H9 (cell line): ENCODE data around the gene STK10. TPM values are rescaled to one million over a fixed set of nuclear protein-coding genes. Genes with fewer than 3 reads are reported as not detected.

Experiments
- DNase-seq: peaks from one replicate; pipeline ENCODE4 v3.0.0-alpha.2; 2017
- H2AFZ ChIP-seq: one replicate; pipeline ENCODE4 v1.6.1; 2013; ENCODE audit warnings: mild to moderate bottlenecking, low read length, control low read depth, moderate library complexity
- H2AK5ac ChIP-seq: 2 replicates; pipeline ENCODE4 v1.6.1; 2013; ENCODE audit warnings: low read length, control low read depth, mixed read lengths; ENCODE audit not compliant: insufficient read length
- H2BK120ac ChIP-seq: one replicate; pipeline ENCODE4 v1.6.1; 2013; ENCODE audit warnings: low read depth, mild to moderate bottlenecking, low read length, control low read depth, inconsistent platforms; ENCODE audit not compliant: poor library complexity, severe bottlenecking
- H2BK12ac ChIP-seq: 2 replicates; pipeline ENCODE4 v1.6.1; 2013; ENCODE audit warnings: low read length, control low read depth, mixed read lengths, low read depth; ENCODE audit not compliant: insufficient read length
- H2BK15ac ChIP-seq: 2 replicates; pipeline ENCODE4 v1.6.1; 2013; ENCODE audit warnings: low read depth, low read length, control low read depth
- H2BK20ac ChIP-seq: one replicate; pipeline ENCODE4 v1.6.1; 2013; ENCODE audit warnings: low read depth, mild to moderate bottlenecking, low read length, control low read depth, inconsistent platforms; ENCODE audit not compliant: poor library complexity, severe bottlenecking
- H2BK5ac ChIP-seq: 2 replicates; pipeline ENCODE4 v1.6.1; 2013; ENCODE audit warnings: low read length, control low read depth, mixed read lengths; ENCODE audit not compliant: insufficient read length
- H3K14ac ChIP-seq: 2 replicates; pipeline ENCODE4 v1.6.1; 2013; ENCODE audit warnings: low read length, control low read depth; ENCODE audit not compliant: insufficient read depth
- H3K18ac ChIP-seq: 2 replicates; pipeline ENCODE4 v1.6.1; 2013; ENCODE audit warnings: low read depth, mild to moderate bottlenecking, mixed read lengths, low read length, control low read depth; ENCODE audit not compliant: insufficient read length
- H3K23ac ChIP-seq: 2 replicates; pipeline ENCODE4 v1.6.1; 2013; ENCODE audit warnings: low read length, control low read depth, mixed read lengths, low read depth; ENCODE audit not compliant: insufficient read length
- H3K23me2 ChIP-seq: 2 replicates; pipeline ENCODE4 v1.6.1; 2013; ENCODE audit warnings: low read depth, mild to moderate bottlenecking, mixed read lengths, low read length, control low read depth; ENCODE audit not compliant: insufficient read length, poor library complexity, severe bottlenecking
- H3K27ac ChIP-seq: 2 replicates; pipeline ENCODE4 v1.5.1; 2013; ENCODE audit warnings: low read length, control low read depth, mixed read lengths, low read depth; ENCODE audit not compliant: insufficient read length
- H3K27me3 ChIP-seq: 2 replicates; pipeline ENCODE4 v1.6.1; 2013; ENCODE audit warnings: low read length, control low read depth, inconsistent platforms; ENCODE audit not compliant: insufficient read depth
- H3K4ac ChIP-seq: 2 replicates; pipeline ENCODE4 v1.6.1; 2013; ENCODE audit warnings: low read depth, mild to moderate bottlenecking, control low read depth, inconsistent platforms, low read length, moderate library complexity
- H3K4me1 ChIP-seq: 2 replicates; pipeline ENCODE4 v1.6.1; 2013; ENCODE audit warnings: low read length, control low read depth, inconsistent platforms; ENCODE audit not compliant: insufficient read depth
- H3K4me2 ChIP-seq: 2 replicates; pipeline ENCODE4 v1.6.1; 2013; ENCODE audit warnings: low read length, control low read depth, mixed read lengths; ENCODE audit not compliant: insufficient read length, insufficient read depth
- H3K56ac ChIP-seq: 2 replicates; pipeline ENCODE4 v1.6.1; 2013; ENCODE audit warnings: low read depth, mild to moderate bottlenecking, mixed read lengths, low read length, control low read depth; ENCODE audit not compliant: insufficient read length
- H3K79me1 ChIP-seq: 2 replicates; pipeline ENCODE4 v1.6.1; 2013; ENCODE audit warnings: low read depth, mild to moderate bottlenecking, moderate library complexity, low read length, control low read depth, inconsistent platforms; ENCODE audit not compliant: insufficient read depth, poor library complexity, severe bottlenecking
- H3K79me2 ChIP-seq: 2 replicates; pipeline ENCODE4 v1.6.1; 2013; ENCODE audit warnings: low read length, control low read depth, inconsistent platforms; ENCODE audit not compliant: insufficient read depth
- H3K9ac ChIP-seq: 2 replicates; pipeline ENCODE4 v1.6.1; 2013; ENCODE audit warnings: low read length, control low read depth, mixed read lengths; ENCODE audit not compliant: insufficient read length; ENCODE audit errors: extremely low read depth
- H3K9me3 ChIP-seq: one replicate; pipeline ENCODE4 v1.6.1; 2013; ENCODE audit warnings: low read depth, low read length, inconsistent platforms; ENCODE audit not compliant: control insufficient read depth
- H3T11ph ChIP-seq: one replicate; pipeline ENCODE4 v1.6.1; 2013; ENCODE audit warnings: mild to moderate bottlenecking, low read length, control low read depth, inconsistent platforms
- H4K20me1 ChIP-seq: one replicate; pipeline ENCODE4 v1.6.1; 2013; ENCODE audit not compliant: control insufficient read depth, insufficient read length, insufficient read depth
- H4K5ac ChIP-seq: 2 replicates; pipeline ENCODE4 v1.6.1; 2013; ENCODE audit warnings: low read depth, mild to moderate bottlenecking, mixed read lengths, low read length, control low read depth; ENCODE audit not compliant: insufficient read length
- H4K8ac ChIP-seq: replicated peaks from 2 replicates; pipeline ENCODE4 v1.6.1; 2013; ENCODE audit warnings: low read length, control low read depth, mixed read lengths, low read depth; ENCODE audit not compliant: insufficient read length
- H4K91ac ChIP-seq: 2 replicates; pipeline ENCODE4 v1.6.1; 2013; ENCODE audit warnings: low read depth, mild to moderate bottlenecking, moderate library complexity, mixed read lengths, low read length, control low read depth; ENCODE audit not compliant: insufficient read length
- H3K27ac Mint-ChIP-seq, 3 experiments: 2 replicates in 2 of 3; 3 replicates in 1 of 3; pipeline ENCODE4 v1.8.0; 2020 to 2021; ENCODE audit warnings: mixed read lengths in 3 of 3, mild to moderate bottlenecking in 1 of 3, moderate library complexity in 1 of 3
- H3K27me3 Mint-ChIP-seq: 2 replicates; pipeline ENCODE4 v1.8.0; 2021; ENCODE audit warnings: low read depth, mild to moderate bottlenecking, moderate library complexity, mixed read lengths
- H3K36me3 Mint-ChIP-seq, 3 experiments: 2 replicates in 2 of 3; 3 replicates in 1 of 3; pipeline ENCODE4 v1.8.0; 2020 to 2021; ENCODE audit warnings: low read depth in 3 of 3, mixed read lengths in 3 of 3; ENCODE audit not compliant: insufficient read depth in 1 of 3
- H3K4me1 Mint-ChIP-seq, 2 experiments: 2 replicates each; pipeline ENCODE4 v1.8.0; 2020; ENCODE audit warnings: mixed read lengths in 2 of 2
- H3K4me3 Mint-ChIP-seq, 2 experiments: 2 replicates in 1 of 2; 3 replicates in 1 of 2; pipeline ENCODE4 v1.8.0; 2020 to 2021; ENCODE audit warnings: mild to moderate bottlenecking in 2 of 2, mixed read lengths in 2 of 2, moderate library complexity in 1 of 2
- H3K9me3 Mint-ChIP-seq, 2 experiments: 2 replicates in 1 of 2; 3 replicates in 1 of 2; pipeline ENCODE4 v1.8.0; 2020; ENCODE audit warnings: mild to moderate bottlenecking in 2 of 2, mixed read lengths in 2 of 2, moderate library complexity in 1 of 2
- WGBS: extraction: QIAGEN DNeasy Blood & Tissue Kit; methylation state at CpG from one replicate; pipeline ENCODE4 v1.1.7; 2013; ENCODE audit warnings: missing lambda C conversion rate, low lambda C conversion rate, mixed read lengths; ENCODE audit not compliant: insufficient read length; ENCODE audit errors: extremely low coverage; 5-methylcytosine and 5-hydroxymethylcytosine counted together
- total RNA-seq: library from RNA; stranded (reverse); gene quantifications from 2 replicates; pipeline ENCODE4 v1.2.1, GENCODE V29; 2021
- TF ChIP-seq, protein P1 (sequence below): fragments of 200-600 bp; sonication (generic); conservative IDR thresholded peaks from 3 replicates; pipeline ENCODE4 v1.8.0; 2021; ENCODE audit warnings: antibody characterized with exemption, mild to moderate bottlenecking

STK10 gene
- total RNA-seq, 1 experiment from 2014 or later, result 14.6 TPM

DNA sequence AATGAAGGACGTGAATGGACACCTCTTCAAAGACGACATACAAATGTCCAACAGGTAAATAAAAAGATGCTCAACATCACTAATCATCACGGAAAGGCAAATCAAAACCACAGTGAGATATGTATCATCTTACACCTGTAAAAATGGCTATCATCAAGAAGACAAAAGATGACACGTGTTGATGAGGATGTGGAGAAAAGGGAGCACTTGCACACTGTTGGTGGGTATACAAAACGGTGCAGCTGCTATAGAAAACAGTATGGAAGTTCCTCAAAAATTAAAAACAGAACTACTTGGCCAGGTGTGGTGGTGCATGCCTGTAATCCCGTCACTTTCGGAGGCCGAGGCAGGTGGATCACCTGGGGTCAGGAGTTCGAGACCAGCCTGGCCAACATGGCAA lies 47.9 kb downstream of the STK10 start:
- no peaks in the 10 kb centered on the region for H3K79me1 ChIP-seq
- H3K36me3 Mint-ChIP-seq, result peaks cover 0 to 6% (median 0%) of the 10 kb centered on the region in 3 experiments; a peak in 4 of 7 replicates
- H3T11ph ChIP-seq, result no peak overlapping the region
- H2BK12ac ChIP-seq, result no peak overlapping the region
- no peak overlapping the region for H2BK5ac ChIP-seq
- no peak overlapping the region for H3K23ac ChIP-seq
- H2AK5ac ChIP-seq, result no peak overlapping the region
- peaks cover 16 to 18% of the 10 kb centered on the region in 2 experiments for H3K4me1 Mint-ChIP-seq
- no peaks in the 10 kb centered on the region for H4K20me1 ChIP-seq
- no peak overlapping the region for H4K91ac ChIP-seq
- H3K4me1 ChIP-seq, result no peaks in the 10 kb centered on the region
- H2AFZ ChIP-seq, result no peak overlapping the region
- no peak overlapping the region for H3K14ac ChIP-seq
- no peak overlapping the region for H3K9ac ChIP-seq
- H2BK120ac ChIP-seq, result no peak overlapping the region
- H4K5ac ChIP-seq, result no peak overlapping the region
- H3K23me2 ChIP-seq, result no peaks in the 10 kb centered on the region
- peaks cover 8 to 9% of the 10 kb centered on the region in 2 experiments; a peak in 4 of 5 replicates for H3K9me3 Mint-ChIP-seq
- no peaks in the 10 kb centered on the region for H3K27me3 Mint-ChIP-seq
- no peak overlapping the region for H3K4me3 Mint-ChIP-seq
- no peak overlapping the region for H3K18ac ChIP-seq
- no peaks in the 10 kb centered on the region for H3K9me3 ChIP-seq
- WGBS, result no CpG with 5 or more reads among the region's 9 CpGs
- no peaks in the 10 kb centered on the region for H3K27me3 ChIP-seq
- no peak for DNase-seq
- H3K4me2 ChIP-seq, result no peak overlapping the region
- H3K4ac ChIP-seq, result no peak overlapping the region
- TF ChIP-seq, protein P1, sequence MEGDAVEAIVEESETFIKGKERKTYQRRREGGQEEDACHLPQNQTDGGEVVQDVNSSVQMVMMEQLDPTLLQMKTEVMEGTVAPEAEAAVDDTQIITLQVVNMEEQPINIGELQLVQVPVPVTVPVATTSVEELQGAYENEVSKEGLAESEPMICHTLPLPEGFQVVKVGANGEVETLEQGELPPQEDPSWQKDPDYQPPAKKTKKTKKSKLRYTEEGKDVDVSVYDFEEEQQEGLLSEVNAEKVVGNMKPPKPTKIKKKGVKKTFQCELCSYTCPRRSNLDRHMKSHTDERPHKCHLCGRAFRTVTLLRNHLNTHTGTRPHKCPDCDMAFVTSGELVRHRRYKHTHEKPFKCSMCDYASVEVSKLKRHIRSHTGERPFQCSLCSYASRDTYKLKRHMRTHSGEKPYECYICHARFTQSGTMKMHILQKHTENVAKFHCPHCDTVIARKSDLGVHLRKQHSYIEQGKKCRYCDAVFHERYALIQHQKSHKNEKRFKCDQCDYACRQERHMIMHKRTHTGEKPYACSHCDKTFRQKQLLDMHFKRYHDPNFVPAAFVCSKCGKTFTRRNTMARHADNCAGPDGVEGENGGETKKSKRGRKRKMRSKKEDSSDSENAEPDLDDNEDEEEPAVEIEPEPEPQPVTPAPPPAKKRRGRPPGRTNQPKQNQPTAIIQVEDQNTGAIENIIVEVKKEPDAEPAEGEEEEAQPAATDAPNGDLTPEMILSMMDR, result no peak
- H3K56ac ChIP-seq, result no peak overlapping the region
- no peaks in the 10 kb centered on the region for H3K79me2 ChIP-seq
- no peak overlapping the region for H3K27ac Mint-ChIP-seq
- H4K8ac ChIP-seq, result no peak overlapping the region
- no peak overlapping the region for H2BK15ac ChIP-seq
- no peak overlapping the region for H3K27ac ChIP-seq
- no peak overlapping the region for H2BK20ac ChIP-seq
